ENCODE results near the gene LST1. TPM values are rescaled to one million over a fixed set of nuclear protein-coding genes. Genes with fewer than 3 reads are reported as not detected.

LST1 gene
- total and polyA plus RNA-seq, 8 donors = 4.4 to 95.1 (median 7.7) TPM

- H3K9me3 ChIP-seq = no peaks in the 10 kb centered on the region
- peak; percentile 97 to 98 (median 98) for DNase-seq
- H3K27me3 ChIP-seq = no peaks in the 10 kb centered on the region
- peaks cover 20 to 55% of the 10 kb centered on the region in 2 donors for H3K4me1 ChIP-seq
- H3K36me3 ChIP-seq = peaks cover 0 to 34% of the 10 kb centered on the region in 2 donors
- peak within 1 kb of the TSS; percentile 95 to 96 for H3K27ac ChIP-seq
- ATAC-seq = peak; percentile 90
- no peak for TF ChIP-seq CTCF (IDR thresholded peaks at IDR 0.05)
- intact Hi-C loops (cut with DNase I) = loop anchor here in 1 of 2 donors (10.0 kb wide), 1 partner anchor 53 kb away; the partner anchor contains the start of gene NCR3
- H3K4me3 ChIP-seq = peak within 1 kb of the TSS; percentile 66 to 83
These were observed 44.2 kb upstream of the LST1 start, which contains the start of gene DDX39B for GRCh38 chr6:31541658-31542521. DDX39B (minus strand) TSS chr6:31542003; CDS start chr6:31540532, 1,471 bp downstream.

GRCh38 chr6:31543639-31544038 is 42.4 kb upstream of the LST1 start:
- no peak for TF ChIP-seq CTCF (IDR thresholded peaks at IDR 0.05)

GRCh38 chr6:31544676-31545075 is 41.4 kb upstream of the LST1 start:
- ATAC-seq (no peak), DNase-seq (no peak)
- Histone ChIP-seq H3K27me3 (no peaks in the 10 kb centered on the region), H3K36me3 (peaks cover 0 to 13% of the 10 kb centered on the region in 2 donors), H3K27ac (no peak overlapping the region), H3K9me3 (no peaks in the 10 kb centered on the region), H3K4me1 (peaks cover 23 to 52% of the 10 kb centered on the region in 2 donors), H3K4me3 (no peak overlapping the region)
- TF ChIP-seq CTCF (IDR thresholded peaks at IDR 0.05) = no peak
- intact Hi-C loops (cut with DNase I) = loop anchor here in 1 of 2 donors (10.0 kb wide), 1 partner anchor 50 kb away; the partner anchor contains the start of gene NCR3

More at GRCh38 chr6:31543639-31544038, 42.4 kb upstream of the LST1 start:
- Histone ChIP-seq H3K27ac (no peak overlapping the region), H3K27me3 (no peaks in the 10 kb centered on the region), H3K4me3 (no peak overlapping the region), H3K9me3 (no peaks in the 10 kb centered on the region), H3K4me1 (peaks cover 29 to 57% of the 10 kb centered on the region in 2 donors), H3K36me3 (peaks cover 0 to 17% of the 10 kb centered on the region in 2 donors)
- intact Hi-C loops (cut with DNase I) = loop anchor here in 1 of 2 donors (10.0 kb wide), 1 partner anchor 51 kb away; the partner anchor contains the start of gene NCR3
- ATAC-seq (no peak), DNase-seq (no peak)

- ATAC-seq (no peak), DNase-seq (peak in 1 of 4 donors; percentile 61)
- H3K27me3 ChIP-seq = no peaks in the 10 kb centered on the region
- intact Hi-C loops (cut with DNase I) = loop anchor here in 1 of 2 donors (10.0 kb wide), 1 partner anchor 50 kb away; the partner anchor contains the start of gene NCR3
- H3K4me1 ChIP-seq = peaks cover 17 to 46% of the 10 kb centered on the region in 2 donors
- H3K36me3 ChIP-seq = peaks cover 0 to 12% of the 10 kb centered on the region in 2 donors
- no peaks in the 10 kb centered on the region for H3K9me3 ChIP-seq
- TF ChIP-seq CTCF (IDR thresholded peaks at IDR 0.05) = no peak
- no peak overlapping the region for H3K27ac ChIP-seq
- no peak overlapping the region for H3K4me3 ChIP-seq
These were observed 40.8 kb upstream of the LST1 start for GRCh38 chr6:31545291-31545690.

Measured in left lung (tissue), 10 donors.